WTC11 (cell line): ENCODE results near the gene MAP2K1. TPM values are rescaled to one million over a fixed set of nuclear protein-coding genes. Genes with fewer than 3 reads are reported as not detected.

Experiments
- ATAC-seq: fragments of 200-7000 bp; cut with Tn5 transposase; 2 replicates; pipeline ENCODE4 v1.10.0; 2021; ENCODE audit warnings: mild to moderate bottlenecking, moderate library complexity
- CTCF ChIA-PET: fragments of 300-600 bp; sonication (Branson Sonifier 250); formaldehyde crosslinking; loops from one replicate; lab custom pipeline; 2021; ENCODE audit warnings: antibody characterized with exemption; lab: Charles Lee
- POLR2A ChIA-PET: fragments of 350-600 bp; sonication (Branson Sonifier 250); formaldehyde crosslinking; loops from one replicate; lab custom pipeline; 2021; ENCODE audit warnings: antibody characterized with exemption; lab: Charles Lee
- DNase-seq: peaks from one replicate; pipeline ENCODE4 v3.0.0; 2021; ENCODE audit warnings: low spot score
- H3K27ac Mint-ChIP-seq: 2 replicates; pipeline ENCODE4 v1.8.0; 2021; ENCODE audit warnings: mixed read lengths
- H3K27me3 Mint-ChIP-seq: 2 replicates; pipeline ENCODE4 v1.8.0; 2021; ENCODE audit warnings: low read depth, mild to moderate bottlenecking, moderate library complexity, mixed read lengths
- H3K36me3 Mint-ChIP-seq: 2 replicates; pipeline ENCODE4 v1.8.0; 2021; ENCODE audit warnings: mixed read lengths
- H3K4me1 Mint-ChIP-seq: 2 replicates; pipeline ENCODE4 v1.8.0; 2022; ENCODE audit warnings: mixed read lengths
- H3K4me3 Mint-ChIP-seq: 2 replicates; pipeline ENCODE4 v1.8.0; 2021; ENCODE audit warnings: mild to moderate bottlenecking, moderate library complexity, mixed read lengths
- H3K9me3 Mint-ChIP-seq: 2 replicates; pipeline ENCODE4 v1.8.0; 2021; ENCODE audit warnings: mixed read lengths
- AR ChIP-seq: fragments of 250-450 bp; sonication (Bioruptor Pico); IDR thresholded peaks from 2 replicates; pipeline ENCODE4 v1.9.0; 2021; ENCODE audit warnings: mild to moderate bottlenecking
- E2F1 ChIP-seq: sonication (generic); formaldehyde crosslinking; IDR thresholded peaks from 2 replicates; pipeline ENCODE4 v1.8.0; 2022; ENCODE audit warnings: mild to moderate bottlenecking, missing genetic modification reagents
- GTF2I ChIP-seq: fragments of 250-450 bp; sonication (Bioruptor Pico); conservative IDR thresholded peaks from 2 replicates; pipeline ENCODE4 v1.4.0; 2021; ENCODE audit warnings: mild to moderate bottlenecking
- HMGA2 ChIP-seq: fragments of 250-450 bp; sonication (Bioruptor Pico); IDR thresholded peaks from 2 replicates; pipeline ENCODE4 v1.4.0; 2021; ENCODE audit warnings: mild to moderate bottlenecking, moderate library complexity
- JUN ChIP-seq: sonication (generic); formaldehyde crosslinking; IDR thresholded peaks from 2 replicates; pipeline ENCODE4 v1.8.0; 2023; ENCODE audit warnings: mild to moderate bottlenecking, missing genetic modification reagents
- MYBL2 ChIP-seq: sonication (generic); formaldehyde crosslinking; IDR thresholded peaks from 2 replicates; pipeline ENCODE4 v1.8.1; 2023; ENCODE audit warnings: mild to moderate bottlenecking, moderate library complexity, missing genetic modification reagents
- PREB ChIP-seq: sonication (generic); formaldehyde crosslinking; IDR thresholded peaks from 2 replicates; pipeline ENCODE4 v1.8.1; 2022; ENCODE audit warnings: mild to moderate bottlenecking, missing genetic modification reagents, moderate library complexity, borderline replicate concordance
- SOX15 ChIP-seq: fragments of 250-450 bp; sonication (Bioruptor Pico); IDR thresholded peaks from 2 replicates; pipeline ENCODE4 v1.9.0; 2021; ENCODE audit warnings: mild to moderate bottlenecking
- SP1 ChIP-seq: sonication (generic); formaldehyde crosslinking; conservative IDR thresholded peaks from 2 replicates; pipeline ENCODE4 v1.8.1; 2022; ENCODE audit warnings: missing genetic modification reagents
- TEAD1 ChIP-seq: sonication (generic); formaldehyde crosslinking; IDR thresholded peaks from 2 replicates; pipeline ENCODE4 v1.8.0; 2022; ENCODE audit warnings: mild to moderate bottlenecking, missing genetic modification reagents
- ZBTB21 ChIP-seq: sonication (generic); formaldehyde crosslinking; IDR thresholded peaks from 2 replicates; pipeline ENCODE4 v1.8.1; 2023; ENCODE audit warnings: mild to moderate bottlenecking, missing genetic modification reagents, borderline replicate concordance
- ZNF423 ChIP-seq: fragments of 250-450 bp; sonication (Bioruptor Pico); IDR thresholded peaks from 2 replicates; pipeline ENCODE4 v2.1.2; 2022; ENCODE audit warnings: mild to moderate bottlenecking, moderate library complexity
- total RNA-seq: library from RNA; stranded (reverse); gene quantifications from 3 replicates; pipeline ENCODE4 v1.2.3, GENCODE V29; 2021
- TF ChIP-seq, protein P1 (sequence below): sonication (generic); formaldehyde crosslinking; IDR thresholded peaks from 2 replicates; pipeline ENCODE4 v1.8.1; 2022; ENCODE audit warnings: low read depth, missing genetic modification reagents, borderline replicate concordance
- TF ChIP-seq, protein P2 (sequence below): sonication (generic); formaldehyde crosslinking; IDR thresholded peaks from 2 replicates; pipeline ENCODE4 v1.8.1; 2023; ENCODE audit warnings: mild to moderate bottlenecking, missing genetic modification reagents
- TF ChIP-seq, protein P3 (sequence below): fragments of 250-450 bp; sonication (Bioruptor Pico); IDR thresholded peaks from 2 replicates; pipeline ENCODE4 v1.9.0; 2021; ENCODE audit warnings: mild to moderate bottlenecking
- TF ChIP-seq, protein P4 (sequence below): sonication (generic); formaldehyde crosslinking; IDR thresholded peaks from 2 replicates; pipeline ENCODE4 v1.8.0; 2023; ENCODE audit warnings: mild to moderate bottlenecking, missing genetic modification reagents

Gene MAP2K1
- total RNA-seq, 1 experiment from 2014 or later, result 93.0 TPM

DNA sequence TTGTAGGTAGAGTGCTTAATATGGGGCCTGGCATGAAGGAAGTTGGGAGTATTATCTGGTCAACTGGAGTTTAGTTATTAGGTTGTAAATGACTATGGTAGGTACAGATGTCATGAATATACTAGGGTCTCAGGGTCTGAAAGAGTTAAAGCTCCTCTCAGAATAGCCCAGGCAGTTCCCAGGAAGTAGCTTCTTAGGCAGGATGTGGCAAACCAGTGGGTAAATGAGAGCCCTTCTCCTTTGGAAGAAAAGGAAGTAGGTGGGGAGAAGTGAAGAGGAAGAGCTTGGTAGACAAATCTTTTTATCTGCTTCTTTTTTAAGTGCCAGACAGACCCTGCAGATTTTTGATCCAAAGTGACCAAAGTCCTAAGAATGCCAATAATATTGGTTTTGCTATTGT is 24.5 kb downstream of the MAP2K1 start (continued):
- TF ChIP-seq MYBL2 (no peak), SOX15 (CRISPR knock-in tag) (no peak), AR (no peak), GTF2I (CRISPR knock-in tag) (no peak), ZNF423 (CRISPR knock-in tag) (no peak)
- TF ChIP-seq, protein P1, sequence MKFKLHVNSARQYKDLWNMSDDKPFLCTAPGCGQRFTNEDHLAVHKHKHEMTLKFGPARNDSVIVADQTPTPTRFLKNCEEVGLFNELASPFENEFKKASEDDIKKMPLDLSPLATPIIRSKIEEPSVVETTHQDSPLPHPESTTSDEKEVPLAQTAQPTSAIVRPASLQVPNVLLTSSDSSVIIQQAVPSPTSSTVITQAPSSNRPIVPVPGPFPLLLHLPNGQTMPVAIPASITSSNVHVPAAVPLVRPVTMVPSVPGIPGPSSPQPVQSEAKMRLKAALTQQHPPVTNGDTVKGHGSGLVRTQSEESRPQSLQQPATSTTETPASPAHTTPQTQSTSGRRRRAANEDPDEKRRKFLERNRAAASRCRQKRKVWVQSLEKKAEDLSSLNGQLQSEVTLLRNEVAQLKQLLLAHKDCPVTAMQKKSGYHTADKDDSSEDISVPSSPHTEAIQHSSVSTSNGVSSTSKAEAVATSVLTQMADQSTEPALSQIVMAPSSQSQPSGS (CRISPR knock-in tag), result no peak
- TF ChIP-seq, protein P2, sequence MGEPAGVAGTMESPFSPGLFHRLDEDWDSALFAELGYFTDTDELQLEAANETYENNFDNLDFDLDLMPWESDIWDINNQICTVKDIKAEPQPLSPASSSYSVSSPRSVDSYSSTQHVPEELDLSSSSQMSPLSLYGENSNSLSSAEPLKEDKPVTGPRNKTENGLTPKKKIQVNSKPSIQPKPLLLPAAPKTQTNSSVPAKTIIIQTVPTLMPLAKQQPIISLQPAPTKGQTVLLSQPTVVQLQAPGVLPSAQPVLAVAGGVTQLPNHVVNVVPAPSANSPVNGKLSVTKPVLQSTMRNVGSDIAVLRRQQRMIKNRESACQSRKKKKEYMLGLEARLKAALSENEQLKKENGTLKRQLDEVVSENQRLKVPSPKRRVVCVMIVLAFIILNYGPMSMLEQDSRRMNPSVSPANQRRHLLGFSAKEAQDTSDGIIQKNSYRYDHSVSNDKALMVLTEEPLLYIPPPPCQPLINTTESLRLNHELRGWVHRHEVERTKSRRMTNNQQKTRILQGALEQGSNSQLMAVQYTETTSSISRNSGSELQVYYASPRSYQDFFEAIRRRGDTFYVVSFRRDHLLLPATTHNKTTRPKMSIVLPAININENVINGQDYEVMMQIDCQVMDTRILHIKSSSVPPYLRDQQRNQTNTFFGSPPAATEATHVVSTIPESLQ, result no peak
- TF ChIP-seq, protein P3, sequence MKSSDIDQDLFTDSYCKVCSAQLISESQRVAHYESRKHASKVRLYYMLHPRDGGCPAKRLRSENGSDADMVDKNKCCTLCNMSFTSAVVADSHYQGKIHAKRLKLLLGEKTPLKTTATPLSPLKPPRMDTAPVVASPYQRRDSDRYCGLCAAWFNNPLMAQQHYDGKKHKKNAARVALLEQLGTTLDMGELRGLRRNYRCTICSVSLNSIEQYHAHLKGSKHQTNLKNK (CRISPR knock-in tag), result no peak
- TF ChIP-seq, protein P4, sequence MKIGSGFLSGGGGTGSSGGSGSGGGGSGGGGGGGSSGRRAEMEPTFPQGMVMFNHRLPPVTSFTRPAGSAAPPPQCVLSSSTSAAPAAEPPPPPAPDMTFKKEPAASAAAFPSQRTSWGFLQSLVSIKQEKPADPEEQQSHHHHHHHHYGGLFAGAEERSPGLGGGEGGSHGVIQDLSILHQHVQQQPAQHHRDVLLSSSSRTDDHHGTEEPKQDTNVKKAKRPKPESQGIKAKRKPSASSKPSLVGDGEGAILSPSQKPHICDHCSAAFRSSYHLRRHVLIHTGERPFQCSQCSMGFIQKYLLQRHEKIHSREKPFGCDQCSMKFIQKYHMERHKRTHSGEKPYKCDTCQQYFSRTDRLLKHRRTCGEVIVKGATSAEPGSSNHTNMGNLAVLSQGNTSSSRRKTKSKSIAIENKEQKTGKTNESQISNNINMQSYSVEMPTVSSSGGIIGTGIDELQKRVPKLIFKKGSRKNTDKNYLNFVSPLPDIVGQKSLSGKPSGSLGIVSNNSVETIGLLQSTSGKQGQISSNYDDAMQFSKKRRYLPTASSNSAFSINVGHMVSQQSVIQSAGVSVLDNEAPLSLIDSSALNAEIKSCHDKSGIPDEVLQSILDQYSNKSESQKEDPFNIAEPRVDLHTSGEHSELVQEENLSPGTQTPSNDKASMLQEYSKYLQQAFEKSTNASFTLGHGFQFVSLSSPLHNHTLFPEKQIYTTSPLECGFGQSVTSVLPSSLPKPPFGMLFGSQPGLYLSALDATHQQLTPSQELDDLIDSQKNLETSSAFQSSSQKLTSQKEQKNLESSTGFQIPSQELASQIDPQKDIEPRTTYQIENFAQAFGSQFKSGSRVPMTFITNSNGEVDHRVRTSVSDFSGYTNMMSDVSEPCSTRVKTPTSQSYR (CRISPR knock-in tag), result no peak

DNA sequence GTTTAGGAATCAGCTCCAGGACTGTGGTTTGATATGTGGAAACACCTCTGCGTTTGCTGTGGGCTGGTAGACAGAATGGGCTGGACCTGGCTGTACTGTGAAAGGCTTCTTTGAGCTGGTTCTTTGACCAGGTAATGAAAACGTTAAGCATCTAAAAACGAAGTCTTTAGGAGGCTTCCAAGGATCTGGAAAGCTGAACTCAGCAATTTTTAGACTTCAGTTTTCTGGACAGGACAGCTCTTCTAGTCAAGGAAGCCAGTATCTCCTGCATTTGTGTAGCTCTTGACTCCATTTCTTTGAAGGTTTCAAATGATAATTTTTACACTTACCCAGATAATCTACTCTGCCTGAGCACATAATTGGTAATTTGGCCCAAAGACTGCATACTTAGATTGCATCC is 25.5 kb downstream of the MAP2K1 start:
- DNase-seq, result no peak
- TF ChIP-seq TEAD1 (CRISPR knock-in tag), result no peak
- ChIA-PET POLR2A (interaction anchor here (0.7 kb wide), 1 partner anchor 10 kb away, joined by 3 read pairs; no protein-coding TSS in a partner anchor), CTCF (interaction anchor here (1.4 kb wide), 2 partner anchors 7 to 86 kb away, joined by 3 to 4 read pairs; no protein-coding TSS in a partner anchor)
- no peak for ATAC-seq
- Mint-ChIP-seq H3K27me3 (no peaks in the 10 kb centered on the region), H3K4me3 (no peak overlapping the region), H3K36me3 (peaks cover 30% of the 10 kb centered on the region), H3K4me1 (peaks cover 75% of the 10 kb centered on the region), H3K9me3 (peaks cover 25% of the 10 kb centered on the region), H3K27ac (no peak overlapping the region)

- no peak for DNase-seq
- CTCF ChIA-PET, result interaction anchor here (1.4 kb wide), 1 partner anchor 9 kb away, joined by 4 read pairs; no protein-coding TSS in a partner anchor
- POLR2A ChIA-PET, result no interaction called here
- H3K27ac Mint-ChIP-seq, result no peak overlapping the region
- peaks cover 30% of the 10 kb centered on the region for H3K36me3 Mint-ChIP-seq
- no peaks in the 10 kb centered on the region for H3K27me3 Mint-ChIP-seq
- no peak for ATAC-seq
- no peak overlapping the region for H3K4me3 Mint-ChIP-seq
- peaks cover 72% of the 10 kb centered on the region for H3K4me1 Mint-ChIP-seq
- TF ChIP-seq ZBTB21 (CRISPR knock-in tag) (no peak), SP1 (CRISPR knock-in tag) (no peak), JUN (CRISPR knock-in tag) (no peak), E2F1 (CRISPR knock-in tag) (no peak), HMGA2 (CRISPR knock-in tag) (no peak), AR (no peak), PREB (CRISPR knock-in tag) (no peak)
- H3K9me3 Mint-ChIP-seq, result peaks cover 25% of the 10 kb centered on the region
These were observed 26.9 kb downstream of the MAP2K1 start for GRCh38 chr15:66413579-66413978.
